NCI-H446 (cell line): Measurements from ENCODE around the gene BRD4.
"Not testable (repeated sequence)": the region's sequence is repeated elsewhere in the genome, so short reads cannot be mapped to it uniquely, and the experiment has no call there.

ENCODE experiments used
- DNase-seq, 2 experiments: peaks; one replicate each; lab custom pipeline; 2025; lab: John Stamatoyannopoulos, UW

Gene BRD4

DNA sequence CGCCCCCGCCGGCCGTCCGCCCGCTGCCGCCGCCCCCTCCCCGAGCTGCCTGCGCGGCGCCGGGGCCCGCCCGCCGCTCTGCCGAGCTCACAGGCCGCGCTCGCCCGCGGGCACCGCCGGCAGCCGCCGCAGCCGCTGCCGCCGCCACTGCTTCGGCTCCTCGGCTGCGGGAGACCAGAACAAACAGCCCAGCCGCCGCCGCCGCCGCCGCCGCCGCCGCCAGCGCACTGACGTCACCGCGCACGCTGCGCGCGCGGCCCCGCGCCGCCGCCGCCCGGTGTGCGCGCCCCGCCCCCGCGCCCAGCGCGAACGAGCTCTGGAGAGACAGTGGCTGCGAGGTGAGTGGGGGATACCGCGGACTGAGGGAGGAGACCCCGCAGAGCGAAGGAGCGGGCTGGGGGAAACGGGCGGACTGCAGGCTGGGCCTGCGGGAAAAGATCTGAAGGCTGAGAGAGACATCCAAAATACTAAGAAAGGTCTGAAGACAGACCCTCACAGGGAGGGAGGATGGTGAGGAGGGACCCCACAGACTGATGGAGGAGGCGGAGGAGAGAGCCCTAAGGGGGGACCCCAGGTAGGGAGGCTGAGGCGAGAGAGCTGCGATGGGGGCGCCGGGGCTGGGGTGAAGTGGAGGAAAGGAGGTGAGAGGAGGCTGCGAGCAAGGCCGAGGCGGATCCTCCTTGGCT, at the start of gene BRD4:
BRD4 (minus strand) TSS at position 229 of the 686 bp plus-strand sequence. CDS start 59,440 bp downstream, outside the sequence.
- peak in 1 of 2 experiments; percentile 74 for DNase-seq

DNA sequence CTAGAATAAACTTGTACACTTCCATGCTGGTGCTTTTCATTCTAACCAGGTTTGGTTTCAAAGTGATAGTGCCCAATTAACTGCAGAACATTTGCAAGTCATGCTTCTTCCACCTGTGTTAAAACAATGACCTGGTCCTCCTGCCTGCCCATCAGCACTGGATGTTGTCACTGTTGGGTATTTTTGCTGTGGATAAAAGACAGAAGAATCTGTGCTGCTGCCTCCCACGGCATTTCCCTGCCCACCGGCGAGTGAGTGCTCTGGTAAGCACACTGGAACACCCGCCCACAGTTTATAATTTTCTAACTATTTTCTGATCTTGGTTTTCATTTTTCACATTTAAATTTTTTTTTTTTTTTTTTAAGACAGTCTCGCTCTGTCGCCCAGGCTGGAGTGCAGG, 49.5 kb upstream of the BRD4 start:
- no peak for DNase-seq

DNA sequence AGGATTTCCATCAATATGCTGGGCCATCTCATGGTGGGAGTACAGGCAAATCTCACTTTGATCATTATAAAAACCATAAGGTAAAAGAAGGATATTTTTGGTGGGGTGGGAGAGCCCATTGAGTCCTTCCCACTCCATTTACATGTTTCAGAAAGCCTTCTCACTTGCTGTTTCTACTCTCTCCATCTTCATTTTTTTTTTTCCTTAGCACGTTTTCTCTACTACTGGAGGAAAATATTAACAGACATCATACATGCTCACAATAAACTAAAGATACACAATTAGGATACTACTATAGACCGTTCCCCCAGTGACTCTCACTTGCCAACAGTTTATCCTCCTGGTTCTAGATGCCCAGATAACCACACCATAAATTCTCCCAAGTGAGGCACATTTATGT, 49.1 kb upstream of the BRD4 start:
- no peak for DNase-seq

DNA sequence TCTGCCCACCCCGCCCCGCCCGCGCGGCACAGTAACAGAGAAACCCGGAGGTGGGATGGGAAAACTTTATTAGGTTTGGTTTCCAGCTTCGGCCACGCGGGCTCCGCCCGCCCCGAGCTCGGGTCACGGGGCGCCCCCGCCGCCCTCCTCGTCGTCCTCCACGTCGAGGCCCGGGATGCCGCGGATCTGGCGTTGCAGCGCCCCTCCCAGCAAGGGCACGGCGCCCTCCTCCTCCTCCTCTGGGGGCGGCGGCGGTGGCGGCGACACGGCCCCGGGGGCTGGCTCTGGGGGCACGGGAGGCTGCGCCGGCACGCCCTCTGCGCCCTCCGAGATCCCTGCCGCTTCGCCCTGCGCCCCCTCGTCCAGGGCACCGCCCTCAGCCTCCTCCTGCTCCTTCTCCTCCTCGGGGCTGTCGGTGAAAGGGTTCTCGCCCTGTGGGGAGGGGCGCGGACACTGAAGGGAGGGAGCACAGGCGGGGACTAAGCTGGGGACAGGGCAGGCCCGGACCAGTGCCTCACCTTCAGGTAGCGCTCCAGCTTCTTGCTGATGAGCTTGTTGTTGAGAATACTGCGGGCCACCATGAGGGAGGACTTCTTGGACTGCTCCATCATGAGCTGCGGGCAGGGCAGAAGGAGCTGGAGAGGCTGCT, 47.8 kb upstream of the BRD4 start:
- peak in 1 of 2 experiments; percentile 57 for DNase-seq

DNA sequence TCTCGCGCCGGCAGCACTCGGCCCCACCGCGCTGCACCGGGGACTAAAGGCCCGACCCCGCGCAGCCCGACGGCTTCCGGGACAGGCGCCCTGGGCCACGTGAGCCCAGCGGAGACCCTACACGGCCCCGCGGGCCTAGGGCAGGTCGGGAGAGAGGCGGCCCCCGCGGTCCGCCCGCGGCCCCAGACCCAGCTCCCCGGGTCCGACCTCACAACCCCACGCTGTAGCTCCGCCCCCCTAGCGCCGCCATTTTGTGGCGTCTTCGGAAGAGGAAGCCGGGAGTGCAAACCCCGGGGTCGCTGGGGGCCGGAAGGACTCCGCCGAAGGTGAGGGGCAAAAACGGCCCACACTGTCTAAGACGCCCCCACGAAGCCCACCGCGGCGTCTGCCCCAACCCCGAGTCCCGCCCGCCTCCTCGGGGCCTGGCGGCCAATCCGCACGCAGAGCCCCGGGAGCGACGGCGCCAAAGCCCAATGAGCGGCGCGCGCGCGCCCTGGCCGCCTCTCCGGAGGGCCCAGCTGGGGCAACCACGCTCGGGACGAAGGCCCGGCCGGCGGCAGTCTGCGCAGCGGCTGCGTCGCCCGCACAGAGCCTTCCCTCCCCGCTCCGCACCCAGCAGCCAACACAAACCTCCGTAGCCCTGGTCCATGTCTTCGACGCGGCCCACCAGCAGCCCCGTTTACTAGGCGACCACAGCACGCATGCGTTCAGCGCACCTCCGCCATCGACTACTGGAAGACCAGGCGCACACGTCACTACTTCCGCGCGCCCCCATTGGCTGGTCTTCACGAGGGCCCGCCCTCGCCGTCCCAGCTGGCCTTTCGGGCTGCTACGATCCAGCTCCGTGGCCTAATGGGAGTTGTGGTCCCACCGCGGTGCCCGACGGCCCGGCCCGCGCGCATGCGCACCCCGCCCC, 47.0 kb upstream of the BRD4 start, which contains the start of gene AKAP8:
AKAP8 (minus strand) TSS at position 705 of the 916 bp plus-strand sequence; CDS start at position 649, 56 bp downstream.
- peak; percentile 97 to 99 for DNase-seq

DNA sequence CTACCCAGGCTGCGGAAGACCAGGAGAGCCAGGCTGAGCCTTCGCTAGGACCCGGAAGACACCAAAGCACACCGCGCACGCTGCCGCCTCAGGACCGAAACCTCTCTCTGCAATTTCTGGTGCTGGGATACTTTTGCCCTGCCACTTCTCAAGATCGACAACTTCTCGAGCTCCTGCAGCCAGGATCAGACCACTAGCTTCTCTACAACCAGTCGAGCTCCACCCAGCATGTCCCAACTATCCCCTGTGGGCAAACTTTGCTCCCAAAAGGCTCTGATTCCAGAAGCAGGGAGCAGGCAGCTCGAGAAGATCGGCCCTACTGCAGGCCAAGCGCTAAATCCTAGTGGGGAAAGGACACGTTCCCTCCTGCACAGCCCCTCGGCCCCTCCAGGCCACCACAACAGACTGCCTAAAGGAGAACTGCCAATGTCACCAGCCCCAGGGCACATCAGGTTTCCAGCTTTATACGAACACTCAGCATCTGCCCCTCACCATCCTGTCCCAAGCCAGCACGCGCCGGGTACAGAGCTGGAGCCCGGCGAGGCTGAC, 46.3 kb upstream of the BRD4 start:
- peak; percentile 12 to 37 for DNase-seq

DNA sequence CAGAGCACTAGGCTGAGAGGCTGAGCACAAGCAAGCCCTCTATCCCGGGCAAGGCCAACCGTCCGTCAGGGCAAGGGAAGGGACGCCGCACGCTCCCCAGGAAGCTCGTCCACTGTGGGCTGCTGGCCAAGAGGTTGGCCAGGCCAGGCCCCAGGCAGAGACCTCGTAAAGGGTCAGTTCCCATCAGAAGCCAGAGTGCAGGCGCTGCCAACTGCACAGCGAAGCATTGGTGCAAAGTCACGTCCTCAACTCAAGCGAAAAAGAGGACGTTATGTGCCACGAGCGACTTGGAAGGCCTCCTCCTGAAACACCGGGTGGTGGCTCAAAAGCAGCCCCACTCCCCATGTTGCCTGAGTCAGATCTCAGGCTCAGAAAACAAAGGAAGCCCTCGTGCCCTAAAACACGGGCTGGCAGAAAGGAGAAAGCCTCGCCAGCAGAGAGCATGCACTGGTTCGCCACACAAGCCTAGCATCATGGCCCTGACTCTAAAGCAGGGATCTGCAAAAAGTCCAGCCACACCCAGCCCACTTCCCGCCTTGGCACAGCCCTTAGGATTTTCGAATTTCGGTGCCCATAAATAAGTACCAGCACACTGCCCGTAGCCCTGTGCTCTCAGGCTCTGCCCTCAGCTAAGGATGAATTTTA, 42.6 kb upstream of the BRD4 start:
- DNase-seq = no peak

DNA sequence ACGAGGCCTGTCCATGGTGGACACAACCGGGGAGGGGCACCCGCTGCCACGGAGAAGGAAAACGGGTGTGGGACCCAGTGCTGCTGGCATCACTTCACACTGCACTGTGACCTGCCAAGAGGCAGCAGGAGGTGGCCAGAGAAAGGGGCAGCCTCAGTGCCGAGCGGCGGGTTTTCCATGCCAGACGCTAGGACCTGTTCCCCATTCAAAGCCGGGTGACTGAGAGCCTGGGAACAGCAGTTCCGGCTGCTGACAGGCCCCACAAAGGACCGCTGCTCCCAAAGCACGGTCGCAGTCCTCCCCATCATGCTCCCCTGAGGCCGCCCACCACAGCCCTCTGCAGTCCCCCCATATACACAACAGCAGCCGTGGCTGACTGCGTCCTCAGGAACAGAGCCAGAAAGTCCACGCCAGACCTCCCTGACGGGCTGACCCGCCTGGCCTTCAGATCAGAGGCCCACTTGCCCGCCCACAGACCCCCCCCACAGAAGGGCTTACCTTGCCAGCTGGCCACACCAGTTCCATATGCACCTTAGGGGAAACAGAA, 41.8 kb upstream of the BRD4 start:
- no peak for DNase-seq

DNA sequence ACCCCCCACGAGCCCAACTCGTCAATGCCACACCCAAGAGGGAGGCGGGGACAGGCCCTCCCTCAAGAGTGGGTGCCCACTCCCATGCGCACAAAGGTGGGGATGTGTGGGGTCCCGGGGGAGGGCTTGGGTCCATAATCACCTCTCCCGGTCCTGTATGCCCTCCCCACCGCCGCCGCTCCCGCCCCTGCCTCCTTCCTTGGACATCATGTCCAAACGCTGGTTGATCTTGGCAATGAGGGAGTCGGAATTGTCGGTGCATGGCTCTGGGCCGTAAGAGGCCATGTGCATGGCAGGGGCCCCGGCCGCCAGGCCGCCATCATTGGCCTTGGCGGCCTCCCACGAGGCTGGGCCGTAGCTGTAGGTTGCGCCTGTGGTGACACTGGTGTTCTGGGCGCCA, 41.3 kb upstream of the BRD4 start:
- no peak for DNase-seq

DNA sequence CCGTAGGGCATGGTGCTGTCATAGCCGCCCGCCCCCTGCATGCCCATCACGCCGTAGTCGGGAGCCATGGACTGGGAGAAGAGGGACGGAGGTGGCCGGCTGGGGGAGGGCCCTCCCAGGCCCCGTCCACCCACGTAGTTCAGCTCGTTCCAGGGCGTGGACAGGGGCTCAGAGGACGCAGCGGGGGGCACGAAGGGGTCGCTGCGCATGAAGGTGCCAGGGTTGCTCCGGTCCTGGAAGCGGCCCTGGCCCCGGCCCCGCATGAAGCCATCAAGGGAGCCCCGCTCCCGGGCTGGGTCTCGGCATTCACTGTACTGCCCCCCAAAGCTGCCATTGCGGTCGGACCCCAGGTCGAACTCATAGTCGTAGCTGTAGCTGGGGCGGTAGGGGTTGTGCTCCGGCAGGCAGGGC, 40.6 kb upstream of the BRD4 start:
- no peak for DNase-seq

DNA sequence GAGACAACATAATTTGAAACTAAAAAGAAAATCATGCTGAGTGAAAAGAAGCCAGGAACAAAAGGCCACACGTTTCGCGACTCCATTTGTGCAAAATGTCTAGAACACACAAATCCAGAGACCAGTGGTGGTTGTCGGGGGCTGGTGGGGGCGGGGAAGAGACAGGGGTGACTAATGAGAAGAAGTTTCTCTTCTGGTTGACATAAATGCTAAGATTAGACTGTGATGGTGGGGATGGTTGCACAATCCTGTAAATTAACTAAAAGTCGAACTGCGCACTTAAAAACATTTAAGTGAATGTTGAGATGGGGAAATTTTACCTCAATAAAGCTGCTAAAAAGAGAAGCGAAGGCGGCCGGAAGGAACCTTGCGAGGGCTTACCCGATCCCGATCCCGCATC, 40.1 kb upstream of the BRD4 start:
- DNase-seq = no peak

DNA sequence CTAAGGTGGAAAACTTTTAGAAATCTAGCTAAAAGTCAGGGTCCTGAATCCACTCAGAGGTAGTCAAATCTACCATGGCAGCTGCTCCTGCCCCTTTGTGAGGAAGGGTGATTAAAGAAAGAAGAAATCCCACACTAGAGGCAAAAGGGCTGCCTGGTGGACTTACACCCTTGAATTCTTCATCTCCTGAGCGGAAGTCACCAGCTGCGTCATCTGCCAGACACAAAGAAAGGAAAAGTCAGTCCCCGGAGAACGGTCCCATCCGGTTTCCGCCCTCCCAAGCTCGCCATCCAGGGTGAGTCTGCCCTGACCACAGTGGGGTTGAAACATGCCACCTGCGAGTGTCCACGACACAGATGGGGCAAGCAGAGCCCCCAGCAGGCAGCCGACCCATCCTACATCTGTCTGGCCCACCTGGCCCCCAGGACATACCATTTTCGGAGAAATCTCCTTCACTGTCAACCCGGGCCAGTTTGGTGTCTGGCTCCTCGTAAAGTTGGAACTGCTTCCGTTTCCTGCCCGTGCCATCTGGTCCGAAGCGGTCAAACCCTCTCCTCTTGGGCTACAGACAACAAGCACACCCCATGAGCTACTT, 39.5 kb upstream of the BRD4 start:
- no peak for DNase-seq

DNA sequence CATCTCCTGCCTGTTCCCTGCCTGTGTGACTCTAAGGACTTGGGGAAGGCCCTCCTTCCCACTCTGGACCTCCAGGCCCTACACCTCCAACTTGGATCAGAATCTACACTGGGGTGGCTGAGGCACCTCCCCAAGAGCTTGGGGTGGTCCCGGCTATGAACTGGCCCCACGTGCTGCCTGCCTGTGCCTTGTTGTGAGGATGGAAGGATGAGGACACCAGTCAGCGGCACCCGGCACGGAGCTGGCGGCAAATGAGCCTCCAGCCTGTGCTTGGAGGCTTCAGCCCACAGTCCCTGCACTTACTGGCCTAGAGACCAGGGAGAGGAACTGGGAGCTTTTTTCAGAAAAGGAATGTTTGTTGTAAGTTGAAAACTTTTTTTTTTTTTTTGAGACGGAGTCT, 38.8 kb upstream of the BRD4 start:
- no peak for DNase-seq

DNA sequence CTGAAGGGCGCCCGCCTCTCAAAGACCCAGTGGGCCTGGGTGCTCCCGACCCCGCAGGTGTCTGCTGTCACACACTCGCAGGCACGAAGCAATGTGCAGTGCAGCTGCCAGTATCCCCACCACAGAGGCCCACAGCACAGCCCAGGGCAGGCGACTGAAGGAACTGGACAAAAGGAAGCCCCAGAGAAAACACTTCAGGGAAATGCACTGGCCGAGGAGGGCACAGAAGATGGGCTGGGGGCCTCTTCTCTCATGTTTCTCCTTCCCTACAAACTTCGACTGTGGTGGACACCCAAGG, 37.2 kb upstream of the BRD4 start:
- no peak for DNase-seq

DNA sequence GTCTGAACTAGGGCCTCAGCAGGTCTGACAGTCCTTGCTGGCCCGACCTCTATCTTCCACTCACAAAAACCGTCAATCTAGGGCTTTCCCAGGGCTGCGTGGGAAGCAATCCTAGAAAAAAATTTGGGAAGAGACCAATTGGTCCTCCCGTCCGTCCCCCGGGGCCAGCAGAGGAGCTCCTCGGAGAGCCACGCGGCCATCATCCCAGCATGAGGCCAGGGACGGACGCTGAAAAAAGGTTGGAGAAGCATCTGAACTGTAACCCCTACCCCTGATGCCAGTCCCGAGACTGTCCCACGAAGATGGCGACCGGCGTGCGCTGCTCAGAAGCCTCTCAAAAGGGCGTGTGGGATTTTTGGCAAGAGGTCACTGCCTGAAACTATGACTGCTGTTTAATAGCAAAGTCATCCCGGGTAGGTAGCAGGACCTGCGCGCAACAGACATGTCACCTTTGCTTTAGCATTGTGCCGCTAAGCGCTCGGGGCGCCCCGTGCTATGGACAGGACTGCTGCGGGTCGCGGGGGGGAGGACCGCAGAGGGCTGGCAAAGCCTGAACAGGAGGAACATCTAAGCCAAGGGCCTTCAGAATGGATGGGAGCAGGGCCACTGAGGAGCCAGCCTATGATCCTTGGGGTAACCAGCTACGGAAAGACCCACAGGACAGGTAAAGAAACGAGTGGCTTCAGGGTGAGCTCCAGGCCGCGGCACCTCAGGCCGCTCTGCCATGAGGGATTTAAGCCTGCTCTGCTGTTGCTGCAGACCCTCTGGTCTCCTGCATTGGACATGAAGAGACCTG, 36.7 kb upstream of the BRD4 start:
- no peak for DNase-seq

DNA sequence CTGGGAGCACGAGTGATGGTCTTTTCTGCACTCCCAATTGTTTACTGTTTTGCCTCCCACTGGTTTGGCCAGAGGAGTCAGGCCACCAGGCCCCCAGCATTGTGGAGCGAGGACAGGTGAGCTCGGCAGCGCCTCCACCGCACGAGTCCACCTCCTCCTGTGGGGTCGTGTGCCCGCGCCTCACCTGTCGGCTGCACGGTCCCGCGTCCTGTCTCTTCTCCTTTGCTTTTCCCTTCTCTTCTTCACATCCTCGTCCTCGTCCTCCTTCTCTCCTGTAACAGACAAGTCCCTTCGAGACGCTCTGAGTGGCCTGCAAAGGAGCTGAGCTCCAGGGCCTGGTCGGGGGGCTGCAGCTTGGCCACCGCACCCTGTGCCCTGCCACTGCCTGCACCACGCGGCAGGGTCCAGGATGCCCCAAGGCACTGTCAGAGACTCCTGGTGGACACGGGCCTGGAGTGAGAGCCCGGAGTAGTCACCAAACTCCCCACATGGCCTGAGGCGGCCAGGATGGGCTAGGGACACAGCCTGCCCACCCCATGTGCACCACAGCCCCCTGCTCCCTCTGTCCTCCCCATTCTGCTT, 35.8 kb upstream of the BRD4 start:
- DNase-seq = no peak

DNA sequence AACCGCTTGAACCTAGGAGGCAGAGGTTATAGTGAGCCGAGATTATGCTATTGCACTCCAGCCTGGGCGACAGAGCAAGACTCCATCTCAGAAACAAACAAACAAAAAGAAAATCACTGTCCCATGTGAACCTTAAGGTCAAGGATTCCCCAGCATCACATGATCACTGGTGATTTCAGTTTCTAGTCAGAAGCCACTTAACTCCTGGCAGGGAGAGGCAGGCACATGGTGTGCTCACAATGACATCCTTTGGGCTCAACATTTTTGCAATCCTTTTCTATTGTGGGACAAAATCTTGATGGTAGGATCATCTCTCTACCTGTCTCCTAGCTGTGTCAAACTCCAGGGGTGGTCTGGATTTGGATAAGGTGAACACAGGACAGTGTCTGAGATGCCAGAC, 35.1 kb upstream of the BRD4 start:
- no peak for DNase-seq

DNA sequence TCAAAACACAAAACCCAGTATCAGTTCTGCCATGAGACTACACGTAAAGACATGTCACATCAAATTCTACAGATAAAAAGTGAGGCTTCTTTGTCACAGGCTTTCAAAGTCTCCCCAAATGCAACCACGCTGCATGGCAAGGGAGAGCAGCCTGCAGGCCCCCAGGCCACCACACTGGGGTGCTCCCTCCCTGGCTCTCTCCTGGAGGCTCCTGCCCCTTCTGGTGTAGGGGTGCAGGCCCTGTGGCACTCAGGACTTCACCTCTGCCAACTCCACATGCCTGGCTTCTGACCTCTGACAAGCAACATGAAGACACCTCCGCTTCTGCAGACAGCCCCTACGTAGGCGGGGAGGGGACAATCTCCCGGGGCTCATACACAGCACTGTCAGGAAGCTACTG, 32.9 kb upstream of the BRD4 start:
- no peak for DNase-seq

DNA sequence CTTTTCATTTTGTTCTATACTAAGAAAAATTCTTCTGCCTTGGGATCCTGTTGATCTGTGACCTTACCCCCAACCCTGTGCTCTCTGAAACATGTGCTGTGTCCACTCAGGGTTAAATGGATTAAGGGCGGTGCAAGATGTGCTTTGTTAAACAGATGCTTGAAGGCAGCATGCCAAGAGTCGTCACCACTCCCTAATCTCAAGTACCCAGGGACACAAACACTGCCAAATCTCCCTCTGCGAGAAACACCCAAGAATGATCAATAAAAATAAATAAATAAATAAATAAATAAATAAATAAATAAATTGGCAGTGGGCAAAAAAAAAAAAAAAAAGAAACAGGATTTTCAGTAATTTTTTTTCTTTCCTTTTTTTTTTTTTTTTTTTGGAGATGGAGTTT, 31.5 kb upstream of the BRD4 start:
- not testable (repeated sequence) for DNase-seq

DNA sequence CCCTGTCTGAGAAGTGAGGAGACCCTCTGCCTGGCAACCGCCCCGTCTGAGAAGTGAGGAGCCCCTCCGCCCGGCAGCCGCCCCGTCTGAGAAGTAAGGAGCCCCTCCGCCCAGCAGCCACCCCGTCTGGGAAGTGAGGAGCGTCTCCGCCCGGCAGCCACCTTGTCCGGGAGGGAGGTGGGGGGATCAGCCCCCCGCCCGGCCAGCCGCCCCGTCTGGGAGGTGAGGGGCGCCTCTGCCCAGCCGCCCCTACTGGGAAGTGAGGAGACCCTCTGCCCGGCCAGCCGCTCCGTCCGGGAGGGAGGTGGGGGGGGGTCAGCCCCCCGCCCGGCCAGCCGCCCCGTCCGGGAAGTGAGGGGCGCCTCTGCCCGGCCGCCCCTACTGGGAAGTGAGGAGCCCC, 30.7 kb upstream of the BRD4 start:
- DNase-seq = not testable (repeated sequence)
